ENCODE results near the gene SRD5A1.
A peak's percentile ranks its signal among the peaks of the same experiment; 100 is the strongest.

Gene SRD5A1

GRCh38 chr5:6715271-6715670 lies 82.0 kb downstream of the SRD5A1 start:
- Histone ChIP-seq H3K9ac (no peak overlapping the region), H2AFZ (no peak overlapping the region), H3K4me1 (peaks cover 25% of the 10 kb centered on the region), H3K27ac (no peak overlapping the region), H3K9me3 (ENCODE audit: control insufficient read depth, low read length) (no peaks in the 10 kb centered on the region), H3K4me2 (ENCODE audit: low read length) (peak overlapping the region; percentile 61), H3K27me3 (ENCODE audit: control insufficient read depth, insufficient read depth, low read length) (no peaks in the 10 kb centered on the region), H3K4me3 (ENCODE audit: low read depth, low read length) (peak overlapping the region; percentile 60), H3K36me3 (ENCODE audit: control insufficient read depth, insufficient read depth, low read length) (no peaks in the 10 kb centered on the region), H3K79me2 (peaks cover 50% of the 10 kb centered on the region)
- TF ChIP-seq CTCF (IDR thresholded peaks at IDR 0.05): no peak

GRCh38 chr5:6715758-6716628 lies 82.8 kb downstream of the SRD5A1 start:
- Histone ChIP-seq H3K4me3 (ENCODE audit: low read depth, low read length) (peak overlapping the region; percentile 60), H3K27ac (no peak overlapping the region), H3K9me3 (ENCODE audit: control insufficient read depth, low read length) (no peaks in the 10 kb centered on the region), H3K4me2 (ENCODE audit: low read length) (peak overlapping the region; percentile 61), H3K79me2 (peaks cover 55% of the 10 kb centered on the region), H3K4me1 (peaks cover 25% of the 10 kb centered on the region), H3K27me3 (ENCODE audit: control insufficient read depth, insufficient read depth, low read length) (no peaks in the 10 kb centered on the region), H3K36me3 (ENCODE audit: control insufficient read depth, insufficient read depth, low read length) (no peaks in the 10 kb centered on the region), H2AFZ (no peak overlapping the region), H3K9ac (no peak overlapping the region)
- no peak for TF ChIP-seq CTCF (IDR thresholded peaks at IDR 0.05)

- Histone ChIP-seq H2AFZ (no peak overlapping the region), H3K4me2 (ENCODE audit: low read length) (no peak overlapping the region), H3K36me3 (ENCODE audit: control insufficient read depth, insufficient read depth, low read length) (no peaks in the 10 kb centered on the region), H3K79me2 (peaks cover 60% of the 10 kb centered on the region), H3K4me3 (ENCODE audit: low read depth, low read length) (no peak overlapping the region), H3K9ac (no peak overlapping the region), H3K27ac (no peak overlapping the region), H3K4me1 (peaks cover 25% of the 10 kb centered on the region), H3K27me3 (ENCODE audit: control insufficient read depth, insufficient read depth, low read length) (no peaks in the 10 kb centered on the region), H3K9me3 (ENCODE audit: control insufficient read depth, low read length) (no peaks in the 10 kb centered on the region)
- no peak for TF ChIP-seq CTCF (IDR thresholded peaks at IDR 0.05)
Measured at GRCh38 chr5:6716629-6717149, 83.4 kb downstream of the SRD5A1 start.

GRCh38 chr5:6717247-6717646 lies 84.0 kb downstream of the SRD5A1 start:
- H3K27ac ChIP-seq: no peak overlapping the region
- no peak overlapping the region for H3K4me3 ChIP-seq (ENCODE audit: low read depth, low read length)
- H3K4me2 ChIP-seq (ENCODE audit: low read length): no peak overlapping the region
- no peak overlapping the region for H2AFZ ChIP-seq
- peaks cover 25% of the 10 kb centered on the region for H3K4me1 ChIP-seq
- H3K79me2 ChIP-seq: peaks cover 66% of the 10 kb centered on the region
- H3K36me3 ChIP-seq (ENCODE audit: control insufficient read depth, insufficient read depth, low read length): no peaks in the 10 kb centered on the region
- H3K9me3 ChIP-seq (ENCODE audit: control insufficient read depth, low read length): no peaks in the 10 kb centered on the region
- H3K27me3 ChIP-seq (ENCODE audit: control insufficient read depth, insufficient read depth, low read length): no peaks in the 10 kb centered on the region
- no peak for TF ChIP-seq CTCF (IDR thresholded peaks at IDR 0.05)
- H3K9ac ChIP-seq: no peak overlapping the region
